ENCODE results near the gene THAP12. TPM values are rescaled to one million over a fixed set of nuclear protein-coding genes. Genes with fewer than 3 reads are reported as not detected.

THAP12 gene
- total and polyA plus RNA-seq, 2 donors (not counting 1 experiment from before 2014, with no cell fraction given), result 16.8 to 55.6 TPM

GRCh38 chr11:76310832-76311595, 69.9 kb downstream of the THAP12 start:
- Mint-ChIP-seq H3K9me3 (ENCODE audit: insufficient read depth) (no peaks in the 10 kb centered on the region), H3K27me3 (no peaks in the 10 kb centered on the region), H3K4me3 (no peak overlapping the region), H3K27ac (no peak overlapping the region), H3K4me1 (no peaks in the 10 kb centered on the region)
- H3K4me2 ChIP-seq (replicated peaks; ENCODE audit: low read depth, low read length, poor library complexity, severe bottlenecking), result no peak overlapping the region
- no peaks in the 10 kb centered on the region for H3K4me1 ChIP-seq (ENCODE audit: control insufficient read depth in 2 of 2, insufficient read depth in 2 of 2, low read length in 2 of 2)
- no peak overlapping the region for H3K27ac ChIP-seq (ENCODE audit: low read length in 2 of 2)
- intact Hi-C loops (cut with micrococcal nuclease), result no loop called here
- TF ChIP-seq, protein P1, sequence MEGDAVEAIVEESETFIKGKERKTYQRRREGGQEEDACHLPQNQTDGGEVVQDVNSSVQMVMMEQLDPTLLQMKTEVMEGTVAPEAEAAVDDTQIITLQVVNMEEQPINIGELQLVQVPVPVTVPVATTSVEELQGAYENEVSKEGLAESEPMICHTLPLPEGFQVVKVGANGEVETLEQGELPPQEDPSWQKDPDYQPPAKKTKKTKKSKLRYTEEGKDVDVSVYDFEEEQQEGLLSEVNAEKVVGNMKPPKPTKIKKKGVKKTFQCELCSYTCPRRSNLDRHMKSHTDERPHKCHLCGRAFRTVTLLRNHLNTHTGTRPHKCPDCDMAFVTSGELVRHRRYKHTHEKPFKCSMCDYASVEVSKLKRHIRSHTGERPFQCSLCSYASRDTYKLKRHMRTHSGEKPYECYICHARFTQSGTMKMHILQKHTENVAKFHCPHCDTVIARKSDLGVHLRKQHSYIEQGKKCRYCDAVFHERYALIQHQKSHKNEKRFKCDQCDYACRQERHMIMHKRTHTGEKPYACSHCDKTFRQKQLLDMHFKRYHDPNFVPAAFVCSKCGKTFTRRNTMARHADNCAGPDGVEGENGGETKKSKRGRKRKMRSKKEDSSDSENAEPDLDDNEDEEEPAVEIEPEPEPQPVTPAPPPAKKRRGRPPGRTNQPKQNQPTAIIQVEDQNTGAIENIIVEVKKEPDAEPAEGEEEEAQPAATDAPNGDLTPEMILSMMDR (IDR thresholded peaks at IDR 0.05), result no peak
- TF ChIP-seq EZH2 (IDR thresholded peaks at IDR 0.05; ENCODE audit: borderline replicate concordance, insufficient read depth, low read depth, low read length, poor library complexity, severe bottlenecking), result no peak
- 88% methylated on average over 12 of the region's 13 CpGs for WGBS (ENCODE audit: insufficient coverage)
- H3K9ac ChIP-seq (ENCODE audit: low read length), result no peak overlapping the region
- H3K36me3 ChIP-seq (replicated peaks in 1 of 2; ENCODE audit: control extremely low read depth in 1 of 2, control insufficient read depth in 1 of 2, extremely low read depth in 1 of 2, insufficient read depth in 2 of 2, low read length in 1 of 2), result no peaks in the 10 kb centered on the region
- DNase-seq, result no peak
- ChIA-PET POLR2A (no interaction called here), CTCF (interaction anchor here (0.6 to 1.4 kb wide), 4 partner anchors 8 to 103 kb away, joined by 3 to 5 read pairs (median 4); no protein-coding TSS in a partner anchor)
- H2AFZ ChIP-seq (ENCODE audit: insufficient read depth, low read depth, low read length, poor library complexity, severe bottlenecking), result no peak overlapping the region
- no peak for ATAC-seq (ENCODE audit: low read depth)
- H3K27me3 ChIP-seq (replicated peaks in 1 of 4; ENCODE audit: control extremely low read depth in 1 of 4, control insufficient read depth in 3 of 4, insufficient read depth in 4 of 4, low read length in 3 of 4), result no peaks in the 10 kb centered on the region
- H3K79me2 ChIP-seq (ENCODE audit: control insufficient read depth, insufficient read depth, low read length), result no peaks in the 10 kb centered on the region
- no peak overlapping the region for H3K4me3 ChIP-seq (ENCODE audit: control extremely low read depth in 1 of 5, extremely low read depth in 1 of 5, insufficient read depth in 1 of 5, low read depth in 2 of 5, low read length in 4 of 5)
- H4K20me1 ChIP-seq (ENCODE audit: control insufficient read depth, insufficient read depth, low read length, poor library complexity, severe bottlenecking), result no peaks in the 10 kb centered on the region
- H3K9me3 ChIP-seq (ENCODE audit: control extremely low read depth in 1 of 3, control insufficient read depth in 2 of 3, insufficient read depth in 1 of 3, low read length in 2 of 3), result no peaks in the 10 kb centered on the region

Data from B cell (primary cell).